HL-60 (cell line): ENCODE measurements around the gene TCF19.

ENCODE experiments used
- CTCF ChIP-seq: IDR thresholded peaks from one replicate; pipeline ENCODE4 v1.5.1; 2011; ENCODE audit warnings: low read length, control low read depth, inconsistent platforms; ENCODE audit not compliant: insufficient read depth
- POLR2AphosphoS5 ChIP-seq: IDR thresholded peaks from 2 replicates; pipeline ENCODE4 v1.6.1; 2012; ENCODE audit warnings: low read depth
- REST ChIP-seq: IDR thresholded peaks from 2 replicates; pipeline ENCODE4 v1.6.1; 2012; ENCODE audit warnings: low read depth; ENCODE audit not compliant: insufficient replicate concordance

- TF ChIP-seq CTCF = no peak
- no peak for TF ChIP-seq REST
- TF ChIP-seq POLR2AphosphoS5 = no peak
Observed at GRCh38 chr6:31131595-31131994, 26.8 kb upstream of the TCF19 start.
